CD14-positive monocyte (primary cell): ENCODE measurements around the gene THAP2. TPM values are rescaled to one million over a fixed set of nuclear protein-coding genes. Genes with fewer than 3 reads are reported as not detected.

Source experiments
- DNase-seq, 3 donors: peaks; one replicate each; pipeline ENCODE4 v3.0.0-alpha.2; 2011 to 2022
- H2AFZ ChIP-seq: 2 replicates; pipeline ENCODE4 v1.6.0; 2012; ENCODE audit warnings: mild to moderate bottlenecking, low read depth, low read length, inconsistent platforms; ENCODE audit not compliant: insufficient read depth, poor library complexity, severe bottlenecking
- H3K27ac ChIP-seq, 2 donors: 1 replicate in 1 of 2; 2 replicates in 1 of 2; pipeline ENCODE4 v1.5.1; 2012 to 2013; ENCODE audit warnings: low read length in 2 of 2, control low read depth in 1 of 2, inconsistent platforms in 1 of 2, low read depth in 1 of 2, mild to moderate bottlenecking in 1 of 2
- H3K27me3 ChIP-seq, 2 donors: one replicate each; pipeline versions ENCODE4 v1.6.0 to v1.6.1; 2011 to 2013; ENCODE audit warnings: low read length in 2 of 2; ENCODE audit not compliant: control insufficient read depth in 2 of 2, insufficient read depth in 2 of 2
- H3K36me3 ChIP-seq, 2 donors: replicated peaks in 1 of 2; 1 replicate in 1 of 2; 2 replicates in 1 of 2; pipeline versions ENCODE4 v1.5.1 to v1.6.1; 2012 to 2013; ENCODE audit warnings: low read length in 2 of 2, control low read depth in 1 of 2, inconsistent platforms in 1 of 2, mild to moderate bottlenecking in 1 of 2; ENCODE audit not compliant: insufficient read depth in 2 of 2, control insufficient read depth in 1 of 2
- H3K4me1 ChIP-seq, 2 donors: 1 replicate in 1 of 2; 2 replicates in 1 of 2; pipeline versions ENCODE4 v1.5.1 to v1.6.1; 2012 to 2013; ENCODE audit warnings: low read length in 2 of 2, control low read depth in 1 of 2, inconsistent platforms in 1 of 2, mild to moderate bottlenecking in 1 of 2, moderate library complexity in 1 of 2; ENCODE audit not compliant: insufficient read depth in 2 of 2, control insufficient read depth in 1 of 2
- H3K4me2 ChIP-seq: replicated peaks from 2 replicates; pipeline ENCODE3; 2012; ENCODE audit warnings: low read length, moderate library complexity, mild to moderate bottlenecking; ENCODE audit not compliant: poor library complexity, severe bottlenecking; ENCODE audit errors: extremely low read depth
- H3K4me3 ChIP-seq, 3 experiments: fragments of 200-600 bp in 1 of 3; sonication (generic) in 1 of 3; replicated peaks in 1 of 3; 1 replicate in 2 of 3; 2 replicates in 1 of 3; pipeline ENCODE4 v1.5.1; 2011 to 2013; ENCODE audit warnings: low read length in 3 of 3, mild to moderate bottlenecking in 3 of 3, control low read depth in 2 of 3, low read depth in 2 of 3, inconsistent platforms in 1 of 3, moderate library complexity in 1 of 3
- H3K79me2 ChIP-seq: 2 replicates; pipeline ENCODE4 v1.6.0; 2012; ENCODE audit warnings: mild to moderate bottlenecking, control low read depth, inconsistent platforms, low read length, moderate library complexity; ENCODE audit not compliant: insufficient read depth
- H3K9ac ChIP-seq: 2 replicates; pipeline ENCODE4 v1.6.0; 2017; ENCODE audit warnings: low read length, mild to moderate bottlenecking; ENCODE audit not compliant: insufficient read depth, poor library complexity, severe bottlenecking
- H3K9me3 ChIP-seq, 2 donors: replicated peaks in 1 of 2; 1 replicate in 1 of 2; 2 replicates in 1 of 2; pipeline versions ENCODE4 v1.5.1 to v1.6.1; 2012 to 2013; ENCODE audit warnings: low read length in 2 of 2, control low read depth in 1 of 2; ENCODE audit not compliant: control insufficient read depth in 1 of 2, insufficient read depth in 1 of 2
- H4K20me1 ChIP-seq: 2 replicates; pipeline ENCODE4 v1.6.0; 2012; ENCODE audit warnings: mild to moderate bottlenecking, low read length, control low read depth, moderate library complexity; ENCODE audit not compliant: insufficient read depth
- H3K27ac Mint-ChIP-seq, 7 donors: one replicate each; pipeline ENCODE4 v1.8.0; 2020; ENCODE audit warnings: mild to moderate bottlenecking in 7 of 7, mixed read lengths in 7 of 7, moderate library complexity in 6 of 7, inconsistent platforms in 2 of 7
- H3K27me3 Mint-ChIP-seq, 3 donors: one replicate each; pipeline ENCODE4 v1.8.0; 2021 to 2022; ENCODE audit warnings: low read depth in 3 of 3, mild to moderate bottlenecking in 3 of 3, mixed read lengths in 3 of 3, moderate library complexity in 3 of 3, inconsistent platforms in 1 of 3
- H3K36me3 Mint-ChIP-seq, 2 donors: one replicate each; pipeline ENCODE4 v1.8.0; 2020; ENCODE audit warnings: mixed read lengths in 2 of 2, inconsistent platforms in 1 of 2, mild to moderate bottlenecking in 1 of 2
- H3K4me1 Mint-ChIP-seq: one replicate; pipeline ENCODE4 v1.8.0; 2020; ENCODE audit warnings: mild to moderate bottlenecking, mixed read lengths
- H3K4me3 Mint-ChIP-seq, 2 donors: one replicate each; pipeline ENCODE4 v1.8.0; 2020; ENCODE audit warnings: mild to moderate bottlenecking in 2 of 2, mixed read lengths in 2 of 2, moderate library complexity in 1 of 2
- H3K9me3 Mint-ChIP-seq, 7 donors: one replicate each; pipeline ENCODE4 v1.8.0; 2020 to 2022; ENCODE audit warnings: mixed read lengths in 7 of 7, mild to moderate bottlenecking in 6 of 7, moderate library complexity in 6 of 7, inconsistent platforms in 2 of 7
- CTCF ChIP-seq: fragments of 200-600 bp; IDR thresholded peaks from one replicate; pipeline ENCODE4 v1.8.0; 2022; ENCODE audit warnings: antibody characterized with exemption, mild to moderate bottlenecking
- WGBS: methylation state at CpG from one replicate; pipeline ENCODE4 v1.1.5; 2013; ENCODE audit warnings: missing lambda C conversion rate; ENCODE audit not compliant: insufficient coverage; 5-methylcytosine and 5-hydroxymethylcytosine counted together
- intact Hi-C, 2 donors: fragments of 100-400 bp; cut with micrococcal nuclease; formaldehyde crosslinking; loops; one replicate each; pipeline versions ENCODE4 v1.15.0 to v1.15.1; 2023
- polyA plus RNA-seq, 3 donors: library from polyadenylated mRNA; depleted of rRNA in 1 of 3; unstranded in 2 of 3; stranded (reverse) in 1 of 3; fragments of 300-500 nt in 2 of 3; fragments of >200 nt in 1 of 3; fragmentation: Illumina TruSeq in 2 of 3; gene quantifications; 1 replicate in 2 of 3; 2 replicates in 1 of 3; pipeline ENCODE4 v1.2.3, GENCODE V29; 2012 to 2021

The THAP2 gene
- polyA plus RNA-seq, 3 donors: 3.5 to 16.3 (median 4.3) TPM

GRCh38 chr12:71661977-71662530, 2.0 kb upstream of the THAP2 start:
- no CpG with 5 or more reads among the region's 8 CpGs for WGBS

More at GRCh38 chr12:71661977-71662530, 2.0 kb upstream of the THAP2 start:
- H3K27me3 Mint-ChIP-seq: peaks cover 0 to 2% (median 2%) of the 10 kb centered on the region in 3 donors
- Histone ChIP-seq H3K4me1 (peaks cover 24 to 27% of the 10 kb centered on the region in 2 donors), H3K9me3 (no peaks in the 10 kb centered on the region), H3K36me3 (peaks cover 34 to 35% of the 10 kb centered on the region in 2 donors), H3K4me2 (peak overlapping the region; percentile 88), H3K9ac (peak overlapping the region; percentile 100), H3K4me3 (peak overlapping the region; percentile 72 to 88 (median 84)), H2AFZ (no peak overlapping the region), H3K27ac (peak overlapping the region in 1 of 2 donors; percentile 100), H3K27me3 (no peaks in the 10 kb centered on the region), H4K20me1 (peaks cover 53% of the 10 kb centered on the region), H3K79me2 (peaks cover 88% of the 10 kb centered on the region)
- H3K36me3 Mint-ChIP-seq: peaks cover 26 to 36% of the 10 kb centered on the region in 2 donors
- H3K9me3 Mint-ChIP-seq: peaks cover 0 to 3% (median 0%) of the 10 kb centered on the region in 7 donors
- peak overlapping the region; percentile 94 to 100 for H3K4me3 Mint-ChIP-seq
- H3K27ac Mint-ChIP-seq: peak overlapping the region; percentile 100
- peaks cover 23% of the 10 kb centered on the region for H3K4me1 Mint-ChIP-seq
- DNase-seq: peak in 1 of 3 donors; percentile 30
- intact Hi-C loops: loop anchor here (10.0 kb wide), 2 partner anchors 93 to 173 kb away; partner anchors contain the start of genes RAB21 (in 1 of the 2) and TBC1D15 (in 1 of the 2)
- no peak for TF ChIP-seq CTCF
